ENCODE data around the gene TMEM63C. TPM values are rescaled to one million over a fixed set of nuclear protein-coding genes. Genes with fewer than 3 reads are reported as not detected.

TMEM63C gene
- total RNA-seq, 3 donors from 2014 or later (not counting 1 experiment from before 2014, with no cell fraction given): 1.5 to 5.1 (median 2.1) TPM

- Histone ChIP-seq H3K4me3 (ENCODE audit: low read length) (no peak overlapping the region), H3K9me3 (ENCODE audit: control insufficient read depth, insufficient read depth, low read length) (no peaks in the 10 kb centered on the region), H3K4me1 (ENCODE audit: control insufficient read depth, insufficient read depth, low read length) (peaks cover 13% of the 10 kb centered on the region), H3K27me3 (ENCODE audit: control insufficient read depth, insufficient read depth, low read length) (peaks cover 28% of the 10 kb centered on the region), H3K36me3 (ENCODE audit: control insufficient read depth, insufficient read depth, low read length) (no peaks in the 10 kb centered on the region), H3K27ac (ENCODE audit: low read length) (no peak overlapping the region)
- Mint-ChIP-seq H3K9me3 (no peaks in the 10 kb centered on the region), H3K27me3 (ENCODE audit: low read depth in 2 of 2) (peaks cover 37 to 60% of the 10 kb centered on the region in 2 donors), H3K4me1 (peaks cover 0 to 5% of the 10 kb centered on the region in 2 donors), H3K4me3 (no peak overlapping the region), H3K36me3 (no peaks in the 10 kb centered on the region), H3K27ac (no peak overlapping the region)
- DNase-seq (no peak), ATAC-seq (no peak)
- 57% methylated on average over 4 of the region's 4 CpGs for WGBS (ENCODE audit: insufficient coverage)
- TF ChIP-seq, protein P1, sequence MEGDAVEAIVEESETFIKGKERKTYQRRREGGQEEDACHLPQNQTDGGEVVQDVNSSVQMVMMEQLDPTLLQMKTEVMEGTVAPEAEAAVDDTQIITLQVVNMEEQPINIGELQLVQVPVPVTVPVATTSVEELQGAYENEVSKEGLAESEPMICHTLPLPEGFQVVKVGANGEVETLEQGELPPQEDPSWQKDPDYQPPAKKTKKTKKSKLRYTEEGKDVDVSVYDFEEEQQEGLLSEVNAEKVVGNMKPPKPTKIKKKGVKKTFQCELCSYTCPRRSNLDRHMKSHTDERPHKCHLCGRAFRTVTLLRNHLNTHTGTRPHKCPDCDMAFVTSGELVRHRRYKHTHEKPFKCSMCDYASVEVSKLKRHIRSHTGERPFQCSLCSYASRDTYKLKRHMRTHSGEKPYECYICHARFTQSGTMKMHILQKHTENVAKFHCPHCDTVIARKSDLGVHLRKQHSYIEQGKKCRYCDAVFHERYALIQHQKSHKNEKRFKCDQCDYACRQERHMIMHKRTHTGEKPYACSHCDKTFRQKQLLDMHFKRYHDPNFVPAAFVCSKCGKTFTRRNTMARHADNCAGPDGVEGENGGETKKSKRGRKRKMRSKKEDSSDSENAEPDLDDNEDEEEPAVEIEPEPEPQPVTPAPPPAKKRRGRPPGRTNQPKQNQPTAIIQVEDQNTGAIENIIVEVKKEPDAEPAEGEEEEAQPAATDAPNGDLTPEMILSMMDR (IDR thresholded peaks at IDR 0.05): no peak
- intact Hi-C loops (cut with micrococcal nuclease): no loop called here
Measured at GRCh38 chr14:77144412-77145115, 37.0 kb upstream of the TMEM63C start.

DNA sequence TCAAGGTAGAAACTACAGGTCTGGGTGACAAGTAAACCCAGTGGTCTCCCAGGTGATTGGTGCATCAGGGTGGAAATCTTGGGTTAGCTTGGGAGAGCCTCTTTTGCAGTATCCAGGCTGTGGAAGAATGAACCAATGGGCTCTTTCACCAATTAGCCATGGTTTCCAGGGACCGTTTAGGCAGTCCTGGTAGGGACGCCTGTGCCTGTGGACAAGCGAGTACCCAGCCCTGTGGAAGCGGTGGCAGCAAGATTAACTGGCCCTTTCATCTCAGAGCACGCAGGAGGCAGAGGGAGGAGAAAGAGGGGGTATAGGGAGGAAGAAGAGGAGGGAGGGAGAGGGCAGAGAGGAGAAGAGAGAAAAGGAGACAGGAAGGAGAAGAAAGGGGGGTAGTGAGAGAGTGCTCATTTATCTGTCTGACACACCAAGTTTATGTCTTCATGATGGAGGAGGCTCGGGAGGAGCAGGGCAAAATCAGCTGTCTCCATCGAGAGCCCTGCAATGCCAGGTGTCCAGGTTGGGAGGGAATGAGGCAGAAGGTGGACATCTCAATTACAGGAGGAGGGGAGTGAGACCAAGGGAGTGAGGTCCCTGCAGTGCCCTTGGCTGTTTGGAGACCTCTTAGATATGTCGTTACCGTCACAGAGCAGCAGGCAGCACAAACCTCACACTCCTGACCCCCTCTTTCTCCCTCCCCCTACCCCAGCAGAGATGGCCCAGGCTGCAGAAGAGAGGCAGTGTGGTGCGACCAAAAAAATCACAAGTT is 35.4 kb upstream of the TMEM63C start:
- H3K4me3 ChIP-seq (ENCODE audit: low read length): no peak overlapping the region
- Mint-ChIP-seq H3K36me3 (no peaks in the 10 kb centered on the region), H3K27ac (no peak overlapping the region), H3K4me3 (no peak overlapping the region), H3K4me1 (peaks cover 0 to 4% of the 10 kb centered on the region in 2 donors), H3K9me3 (no peaks in the 10 kb centered on the region), H3K27me3 (ENCODE audit: low read depth in 2 of 2) (peaks cover 33 to 62% of the 10 kb centered on the region in 2 donors)
- H3K27me3 ChIP-seq (ENCODE audit: control insufficient read depth, insufficient read depth, low read length): peaks cover 24% of the 10 kb centered on the region
- ATAC-seq (no peak), DNase-seq (no peak)
- TF ChIP-seq, protein P1 (IDR thresholded peaks at IDR 0.05): no peak
- intact Hi-C loops (cut with micrococcal nuclease): no loop called here
- 18% methylated on average over 10 of the region's 10 CpGs for WGBS (ENCODE audit: insufficient coverage)
- H3K4me1 ChIP-seq (ENCODE audit: control insufficient read depth, insufficient read depth, low read length): peaks cover 2% of the 10 kb centered on the region
- no peaks in the 10 kb centered on the region for H3K9me3 ChIP-seq (ENCODE audit: control insufficient read depth, insufficient read depth, low read length)
- H3K27ac ChIP-seq (ENCODE audit: low read length): no peak overlapping the region
- H3K36me3 ChIP-seq (ENCODE audit: control insufficient read depth, insufficient read depth, low read length): no peaks in the 10 kb centered on the region

DNA sequence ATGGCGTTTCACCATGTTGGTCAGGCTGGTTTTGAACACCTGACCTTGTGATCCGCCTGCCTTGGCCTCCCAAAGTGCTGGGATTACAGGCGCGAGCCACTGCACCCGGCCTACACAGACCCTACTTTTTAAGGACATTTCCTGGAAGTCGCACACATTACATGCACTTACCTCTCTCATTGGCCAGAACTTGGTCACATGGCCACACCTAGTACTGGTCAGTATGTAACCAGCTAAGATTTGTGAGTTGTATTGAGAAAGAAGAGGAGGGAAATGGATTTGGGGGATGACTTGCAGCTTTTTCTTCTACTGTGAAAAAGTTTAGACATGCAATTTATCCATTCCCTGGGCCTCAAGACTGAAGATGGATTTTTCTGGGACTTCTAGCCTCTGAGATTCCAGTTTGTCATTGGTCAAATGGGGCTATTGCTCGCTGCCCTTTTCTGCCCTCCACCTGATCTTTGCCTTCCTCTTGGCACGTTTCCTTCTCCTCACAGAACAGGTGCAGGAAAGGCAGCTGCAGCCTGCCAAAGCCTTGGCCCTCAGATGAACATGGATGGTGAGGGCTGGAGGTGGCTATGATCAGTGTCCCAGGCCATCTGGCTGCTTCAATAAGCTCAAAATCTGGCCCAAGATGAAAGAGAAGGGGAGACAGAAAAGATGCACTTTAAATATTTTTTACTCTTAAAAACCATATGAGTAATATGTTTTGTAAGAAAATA is 32.9 kb upstream of the TMEM63C start:
- TF ChIP-seq, protein P1 (IDR thresholded peaks at IDR 0.05): no peak
- Histone ChIP-seq H3K4me3 (ENCODE audit: low read length) (no peak overlapping the region), H3K27ac (ENCODE audit: low read length) (no peak overlapping the region), H3K4me1 (ENCODE audit: control insufficient read depth, insufficient read depth, low read length) (no peaks in the 10 kb centered on the region), H3K27me3 (ENCODE audit: control insufficient read depth, insufficient read depth, low read length) (peaks cover 13% of the 10 kb centered on the region), H3K36me3 (ENCODE audit: control insufficient read depth, insufficient read depth, low read length) (no peaks in the 10 kb centered on the region), H3K9me3 (ENCODE audit: control insufficient read depth, insufficient read depth, low read length) (no peaks in the 10 kb centered on the region)
- ATAC-seq (no peak), DNase-seq (no peak)
- Mint-ChIP-seq H3K9me3 (no peaks in the 10 kb centered on the region), H3K27ac (no peak overlapping the region), H3K27me3 (ENCODE audit: low read depth in 2 of 2) (peaks cover 17 to 55% of the 10 kb centered on the region in 2 donors), H3K4me3 (no peak overlapping the region), H3K36me3 (no peaks in the 10 kb centered on the region), H3K4me1 (no peaks in the 10 kb centered on the region)
- WGBS (ENCODE audit: insufficient coverage): 79% methylated on average over 7 of the region's 8 CpGs
- intact Hi-C loops (cut with micrococcal nuclease): no loop called here

Measured in natural killer cell (primary cell).